H9 (cell line): ENCODE data around the gene ADM. TPM values are rescaled to one million over a fixed set of nuclear protein-coding genes. Genes with fewer than 3 reads are reported as not detected.
A peak's percentile ranks its signal among the peaks of the same experiment; 100 is the strongest.

Experiments
- DNase-seq: peaks from one replicate; pipeline ENCODE4 v3.0.0-alpha.2; 2017
- H2AFZ ChIP-seq: one replicate; pipeline ENCODE4 v1.6.1; 2013; ENCODE audit warnings: mild to moderate bottlenecking, low read length, control low read depth, moderate library complexity
- H2AK5ac ChIP-seq: 2 replicates; pipeline ENCODE4 v1.6.1; 2013; ENCODE audit warnings: low read length, control low read depth, mixed read lengths; ENCODE audit not compliant: insufficient read length
- H2BK120ac ChIP-seq: one replicate; pipeline ENCODE4 v1.6.1; 2013; ENCODE audit warnings: low read depth, mild to moderate bottlenecking, low read length, control low read depth, inconsistent platforms; ENCODE audit not compliant: poor library complexity, severe bottlenecking
- H2BK12ac ChIP-seq: 2 replicates; pipeline ENCODE4 v1.6.1; 2013; ENCODE audit warnings: low read length, control low read depth, mixed read lengths, low read depth; ENCODE audit not compliant: insufficient read length
- H2BK15ac ChIP-seq: 2 replicates; pipeline ENCODE4 v1.6.1; 2013; ENCODE audit warnings: low read depth, low read length, control low read depth
- H2BK20ac ChIP-seq: one replicate; pipeline ENCODE4 v1.6.1; 2013; ENCODE audit warnings: low read depth, mild to moderate bottlenecking, low read length, control low read depth, inconsistent platforms; ENCODE audit not compliant: poor library complexity, severe bottlenecking
- H2BK5ac ChIP-seq: 2 replicates; pipeline ENCODE4 v1.6.1; 2013; ENCODE audit warnings: low read length, control low read depth, mixed read lengths; ENCODE audit not compliant: insufficient read length
- H3K14ac ChIP-seq: 2 replicates; pipeline ENCODE4 v1.6.1; 2013; ENCODE audit warnings: low read length, control low read depth; ENCODE audit not compliant: insufficient read depth
- H3K18ac ChIP-seq: 2 replicates; pipeline ENCODE4 v1.6.1; 2013; ENCODE audit warnings: low read depth, mild to moderate bottlenecking, mixed read lengths, low read length, control low read depth; ENCODE audit not compliant: insufficient read length
- H3K23ac ChIP-seq: 2 replicates; pipeline ENCODE4 v1.6.1; 2013; ENCODE audit warnings: low read length, control low read depth, mixed read lengths, low read depth; ENCODE audit not compliant: insufficient read length
- H3K23me2 ChIP-seq: 2 replicates; pipeline ENCODE4 v1.6.1; 2013; ENCODE audit warnings: low read depth, mild to moderate bottlenecking, mixed read lengths, low read length, control low read depth; ENCODE audit not compliant: insufficient read length, poor library complexity, severe bottlenecking
- H3K27ac ChIP-seq: 2 replicates; pipeline ENCODE4 v1.5.1; 2013; ENCODE audit warnings: low read length, control low read depth, mixed read lengths, low read depth; ENCODE audit not compliant: insufficient read length
- H3K27me3 ChIP-seq: 2 replicates; pipeline ENCODE4 v1.6.1; 2013; ENCODE audit warnings: low read length, control low read depth, inconsistent platforms; ENCODE audit not compliant: insufficient read depth
- H3K4ac ChIP-seq: 2 replicates; pipeline ENCODE4 v1.6.1; 2013; ENCODE audit warnings: low read depth, mild to moderate bottlenecking, control low read depth, inconsistent platforms, low read length, moderate library complexity
- H3K4me1 ChIP-seq: 2 replicates; pipeline ENCODE4 v1.6.1; 2013; ENCODE audit warnings: low read length, control low read depth, inconsistent platforms; ENCODE audit not compliant: insufficient read depth
- H3K4me2 ChIP-seq: 2 replicates; pipeline ENCODE4 v1.6.1; 2013; ENCODE audit warnings: low read length, control low read depth, mixed read lengths; ENCODE audit not compliant: insufficient read length, insufficient read depth
- H3K56ac ChIP-seq: 2 replicates; pipeline ENCODE4 v1.6.1; 2013; ENCODE audit warnings: low read depth, mild to moderate bottlenecking, mixed read lengths, low read length, control low read depth; ENCODE audit not compliant: insufficient read length
- H3K79me1 ChIP-seq: 2 replicates; pipeline ENCODE4 v1.6.1; 2013; ENCODE audit warnings: low read depth, mild to moderate bottlenecking, moderate library complexity, low read length, control low read depth, inconsistent platforms; ENCODE audit not compliant: insufficient read depth, poor library complexity, severe bottlenecking
- H3K79me2 ChIP-seq: 2 replicates; pipeline ENCODE4 v1.6.1; 2013; ENCODE audit warnings: low read length, control low read depth, inconsistent platforms; ENCODE audit not compliant: insufficient read depth
- H3K9ac ChIP-seq: 2 replicates; pipeline ENCODE4 v1.6.1; 2013; ENCODE audit warnings: low read length, control low read depth, mixed read lengths; ENCODE audit not compliant: insufficient read length; ENCODE audit errors: extremely low read depth
- H3K9me3 ChIP-seq: one replicate; pipeline ENCODE4 v1.6.1; 2013; ENCODE audit warnings: low read depth, low read length, inconsistent platforms; ENCODE audit not compliant: control insufficient read depth
- H3T11ph ChIP-seq: one replicate; pipeline ENCODE4 v1.6.1; 2013; ENCODE audit warnings: mild to moderate bottlenecking, low read length, control low read depth, inconsistent platforms
- H4K20me1 ChIP-seq: one replicate; pipeline ENCODE4 v1.6.1; 2013; ENCODE audit not compliant: control insufficient read depth, insufficient read length, insufficient read depth
- H4K5ac ChIP-seq: 2 replicates; pipeline ENCODE4 v1.6.1; 2013; ENCODE audit warnings: low read depth, mild to moderate bottlenecking, mixed read lengths, low read length, control low read depth; ENCODE audit not compliant: insufficient read length
- H4K8ac ChIP-seq: replicated peaks from 2 replicates; pipeline ENCODE4 v1.6.1; 2013; ENCODE audit warnings: low read length, control low read depth, mixed read lengths, low read depth; ENCODE audit not compliant: insufficient read length
- H4K91ac ChIP-seq: 2 replicates; pipeline ENCODE4 v1.6.1; 2013; ENCODE audit warnings: low read depth, mild to moderate bottlenecking, moderate library complexity, mixed read lengths, low read length, control low read depth; ENCODE audit not compliant: insufficient read length
- H3K27ac Mint-ChIP-seq, 3 experiments: 2 replicates in 2 of 3; 3 replicates in 1 of 3; pipeline ENCODE4 v1.8.0; 2020 to 2021; ENCODE audit warnings: mixed read lengths in 3 of 3, mild to moderate bottlenecking in 1 of 3, moderate library complexity in 1 of 3
- H3K27me3 Mint-ChIP-seq: 2 replicates; pipeline ENCODE4 v1.8.0; 2021; ENCODE audit warnings: low read depth, mild to moderate bottlenecking, moderate library complexity, mixed read lengths
- H3K36me3 Mint-ChIP-seq, 3 experiments: 2 replicates in 2 of 3; 3 replicates in 1 of 3; pipeline ENCODE4 v1.8.0; 2020 to 2021; ENCODE audit warnings: low read depth in 3 of 3, mixed read lengths in 3 of 3; ENCODE audit not compliant: insufficient read depth in 1 of 3
- H3K4me1 Mint-ChIP-seq, 2 experiments: 2 replicates each; pipeline ENCODE4 v1.8.0; 2020; ENCODE audit warnings: mixed read lengths in 2 of 2
- H3K4me3 Mint-ChIP-seq, 2 experiments: 2 replicates in 1 of 2; 3 replicates in 1 of 2; pipeline ENCODE4 v1.8.0; 2020 to 2021; ENCODE audit warnings: mild to moderate bottlenecking in 2 of 2, mixed read lengths in 2 of 2, moderate library complexity in 1 of 2
- H3K9me3 Mint-ChIP-seq, 2 experiments: 2 replicates in 1 of 2; 3 replicates in 1 of 2; pipeline ENCODE4 v1.8.0; 2020; ENCODE audit warnings: mild to moderate bottlenecking in 2 of 2, mixed read lengths in 2 of 2, moderate library complexity in 1 of 2
- CTCF ChIP-seq: fragments of 200-600 bp; sonication (generic); conservative IDR thresholded peaks from 3 replicates; pipeline ENCODE4 v1.8.0; 2021; ENCODE audit warnings: antibody characterized with exemption, mild to moderate bottlenecking
- WGBS: extraction: QIAGEN DNeasy Blood & Tissue Kit; methylation state at CpG from one replicate; pipeline ENCODE4 v1.1.7; 2013; ENCODE audit warnings: missing lambda C conversion rate, low lambda C conversion rate, mixed read lengths; ENCODE audit not compliant: insufficient read length; ENCODE audit errors: extremely low coverage; 5-methylcytosine and 5-hydroxymethylcytosine counted together
- total RNA-seq: library from RNA; stranded (reverse); gene quantifications from 2 replicates; pipeline ENCODE4 v1.2.1, GENCODE V29; 2021

The ADM gene
- total RNA-seq, 1 experiment from 2014 or later = 99.1 TPM

GRCh38 chr11:10355257-10355661, 50.4 kb downstream of the ADM start:
- H3K23me2 ChIP-seq = no peaks in the 10 kb centered on the region
- H2BK120ac ChIP-seq = no peak overlapping the region
- no peak overlapping the region for H3K23ac ChIP-seq
- no peak overlapping the region for H3K56ac ChIP-seq
- H3K4ac ChIP-seq = no peak overlapping the region
- H4K5ac ChIP-seq = no peak overlapping the region
- no peak overlapping the region for H3K27ac ChIP-seq
- H4K8ac ChIP-seq = no peak overlapping the region
- H4K20me1 ChIP-seq = no peaks in the 10 kb centered on the region
- H3K4me2 ChIP-seq = no peak overlapping the region
- no peak overlapping the region for H2AK5ac ChIP-seq
- H3K4me3 Mint-ChIP-seq = no peak overlapping the region
- no peak overlapping the region for H2BK20ac ChIP-seq
- no peak for DNase-seq
- H2BK12ac ChIP-seq = no peak overlapping the region
- 0 out of 7 replicates have a peak overlapping the region, but pooled peaks of 1 of the 3 experiments have one; percentile 31 for H3K27ac Mint-ChIP-seq
- peaks cover 18 to 34% (median 22%) of the 10 kb centered on the region in 3 experiments for H3K36me3 Mint-ChIP-seq
- H3K18ac ChIP-seq = no peak overlapping the region
- H3K79me1 ChIP-seq = no peaks in the 10 kb centered on the region
- H3K27me3 Mint-ChIP-seq = peaks cover 35% of the 10 kb centered on the region
- H3K9me3 ChIP-seq = no peaks in the 10 kb centered on the region
- peaks cover 10% of the 10 kb centered on the region for H3K4me1 ChIP-seq
- no CpG with 5 or more reads among the region's 2 CpGs for WGBS
- no peak overlapping the region for H2AFZ ChIP-seq
- no peak for TF ChIP-seq CTCF
- H3K27me3 ChIP-seq = no peaks in the 10 kb centered on the region
- no peak overlapping the region for H2BK15ac ChIP-seq
- H2BK5ac ChIP-seq = no peak overlapping the region
- no peak overlapping the region for H4K91ac ChIP-seq
- peaks cover 16 to 18% of the 10 kb centered on the region in 2 experiments for H3K9me3 Mint-ChIP-seq
- H3K4me1 Mint-ChIP-seq = peaks cover 43 to 45% of the 10 kb centered on the region in 2 experiments
- no peak overlapping the region for H3K9ac ChIP-seq
- H3K79me2 ChIP-seq = no peaks in the 10 kb centered on the region
- no peak overlapping the region for H3K14ac ChIP-seq
- H3T11ph ChIP-seq = no peak overlapping the region
